Cardiac muscle cell (in vitro differentiated cells and primary cell): ENCODE data around the gene PLA2G4B. TPM values are rescaled to one million over a fixed set of nuclear protein-coding genes. Genes with fewer than 3 reads are reported as not detected.

Source experiments
- DNase-seq, 2 donors: peaks; one replicate each; pipeline versions ENCODE4 v3.0.0 to v3.0.0-alpha.2; 2010 to 2017; ENCODE audit warnings: low read depth in 1 of 2, low spot score in 1 of 2
- H3K27ac ChIP-seq: fragments of 200-600 bp; sonication (generic); 2 replicates; pipeline ENCODE4 v1.5.1; 2016
- H3K27me3 ChIP-seq: fragments of 200-600 bp; sonication (generic); 2 replicates; pipeline ENCODE4 v1.6.0; 2016; ENCODE audit warnings: control low read depth
- H3K36me3 ChIP-seq: fragments of 200-600 bp; sonication (generic); 2 replicates; pipeline ENCODE4 v1.5.1; 2016; ENCODE audit warnings: control low read depth
- H3K4me1 ChIP-seq: fragments of 200-600 bp; sonication (generic); 2 replicates; pipeline ENCODE4 v1.8.1; 2017; ENCODE audit warnings: low read depth, mild to moderate bottlenecking, mixed run types
- H3K4me3 ChIP-seq: fragments of 200-600 bp; sonication (generic); 2 replicates; pipeline ENCODE4 v1.5.1; 2016; ENCODE audit warnings: mild to moderate bottlenecking
- H3K9me3 ChIP-seq: fragments of 200-600 bp; sonication (generic); 2 replicates; pipeline ENCODE4 v1.5.1; 2017; ENCODE audit warnings: low read depth, mild to moderate bottlenecking, control low read depth
- CTCF ChIP-seq: IDR thresholded peaks from 2 replicates; pipeline ENCODE4 v1.5.1; 2012; ENCODE audit warnings: low read depth, mild to moderate bottlenecking, low read length
- polyA plus RNA-seq: library from polyadenylated mRNA; unstranded; fragments of >200 nt; fragmentation: Nextera tagmentation; extraction: Ambion mirVana; gene quantifications from 2 replicates; pipeline ENCODE4 v1.2.1, GENCODE V29; 2016
- total RNA-seq: library from RNA; depleted of rRNA; stranded (reverse); fragments of >200 nt; gene quantifications from 2 replicates; pipeline ENCODE4 v1.2.3, GENCODE V29; 2016

The PLA2G4B gene
- total and polyA plus RNA-seq, 2 experiments from 2014 or later, result 20.1 to 29.1 TPM

- no peaks in the 10 kb centered on the region for H3K9me3 ChIP-seq
- TF ChIP-seq CTCF, result no peak
- H3K4me3 ChIP-seq, result no peak overlapping the region
- H3K27me3 ChIP-seq, result no peaks in the 10 kb centered on the region
- no peak for DNase-seq
- no peaks in the 10 kb centered on the region for H3K4me1 ChIP-seq
- H3K36me3 ChIP-seq, result no peaks in the 10 kb centered on the region
- H3K27ac ChIP-seq, result no peak overlapping the region
These were observed 1.8 kb upstream of the PLA2G4B start for GRCh38 chr15:41836713-41837454.

- Histone ChIP-seq H3K9me3 (no peaks in the 10 kb centered on the region), H3K4me3 (no peak overlapping the region), H3K27me3 (no peaks in the 10 kb centered on the region), H3K27ac (no peak overlapping the region), H3K36me3 (no peaks in the 10 kb centered on the region), H3K4me1 (no peaks in the 10 kb centered on the region)
- no peak for DNase-seq
- no peak for TF ChIP-seq CTCF
These were observed 1.3 kb downstream of the PLA2G4B start for GRCh38 chr15:41839781-41840491.

- no peak for TF ChIP-seq CTCF
- Histone ChIP-seq H3K9me3 (no peaks in the 10 kb centered on the region), H3K4me1 (no peaks in the 10 kb centered on the region), H3K36me3 (peaks cover under 1% of the 10 kb centered on the region), H3K27me3 (no peaks in the 10 kb centered on the region), H3K27ac (no peak overlapping the region), H3K4me3 (no peak overlapping the region)
- no peak for DNase-seq
These were observed 2.0 kb downstream of the PLA2G4B start for GRCh38 chr15:41840673-41841072.

DNA sequence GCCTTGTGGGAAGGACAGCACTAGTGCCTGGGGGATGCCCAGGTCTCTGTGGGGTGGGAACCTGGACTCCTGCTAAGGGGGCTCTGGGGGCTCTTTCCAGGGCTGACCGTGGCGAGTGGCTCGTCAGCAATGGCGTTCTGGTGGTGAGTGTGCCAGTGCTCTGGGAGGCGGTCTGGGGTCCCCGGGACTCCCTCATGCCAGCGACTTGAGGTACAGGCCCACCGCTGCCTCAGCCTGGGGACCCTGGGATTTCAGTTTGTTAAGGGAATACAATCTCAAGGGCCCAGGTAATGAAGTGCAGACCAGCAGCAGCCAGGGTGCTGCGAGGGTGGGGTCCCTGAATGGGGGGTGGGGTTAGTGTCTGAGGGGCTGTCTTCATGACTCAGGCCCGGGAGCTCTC is 2.5 kb downstream of the PLA2G4B start:
- Histone ChIP-seq H3K27me3 (no peaks in the 10 kb centered on the region), H3K36me3 (peaks cover 3% of the 10 kb centered on the region), H3K4me3 (no peak overlapping the region), H3K4me1 (no peaks in the 10 kb centered on the region), H3K27ac (no peak overlapping the region), H3K9me3 (no peaks in the 10 kb centered on the region)
- TF ChIP-seq CTCF, result no peak
- no peak for DNase-seq

DNA sequence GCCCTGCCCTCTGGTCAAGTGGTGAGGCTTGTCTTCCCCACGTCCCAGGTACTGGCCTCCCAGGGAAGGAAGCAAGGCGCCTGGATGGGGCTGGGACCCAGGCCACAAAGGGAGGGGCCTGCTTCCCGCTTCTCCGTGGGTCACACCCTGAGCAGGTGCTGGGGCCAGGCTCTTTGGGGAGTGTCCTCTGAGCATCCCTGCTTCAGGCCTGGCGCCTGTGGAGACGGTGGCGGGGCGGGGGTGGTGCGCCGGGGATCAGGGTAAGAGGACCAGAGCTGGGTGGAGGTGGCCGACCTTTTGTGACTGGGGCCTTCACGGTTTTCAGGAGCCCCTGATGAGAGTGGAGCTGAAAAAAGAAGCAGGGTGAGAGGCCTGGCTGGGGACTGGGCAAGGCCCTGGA is 3.6 kb downstream of the PLA2G4B start:
- Histone ChIP-seq H3K36me3 (peaks cover 3% of the 10 kb centered on the region), H3K9me3 (no peaks in the 10 kb centered on the region), H3K4me3 (no peak overlapping the region), H3K27ac (no peak overlapping the region), H3K4me1 (no peaks in the 10 kb centered on the region), H3K27me3 (no peaks in the 10 kb centered on the region)
- no peak for TF ChIP-seq CTCF
- no peak for DNase-seq
